Prostate gland (tissue), 2 donors: ENCODE data around the gene CRYBB1.

Source experiments
- CTCF ChIP-seq, 4 experiments: fragments of 200-600 bp in 2 of 4; fragments of 450-650 bp in 2 of 4; sonication (generic) in 2 of 4; IDR thresholded peaks; 1 replicate in 3 of 4; 2 replicates in 1 of 4; pipeline ENCODE4 v1.5.1; 2016 to 2019; ENCODE audit warnings: antibody characterized with exemption in 4 of 4, mild to moderate bottlenecking in 2 of 4, moderate library complexity in 2 of 4
- POLR2A ChIP-seq: fragments of 450-650 bp; IDR thresholded peaks from one replicate; pipeline ENCODE4 v1.6.1; 2016; ENCODE audit warnings: antibody characterized with exemption, mild to moderate bottlenecking

- TF ChIP-seq CTCF (IDR thresholded peaks at IDR 0.05) (no peak), POLR2A (no peak)
Observed at GRCh38 chr22:26570115-26570514, 47.7 kb downstream of the CRYBB1 start.
